IMR-90 (cell line): Measurements from ENCODE around the gene UGGT2. TPM values are rescaled to one million over a fixed set of nuclear protein-coding genes. Genes with fewer than 3 reads are reported as not detected.

Source experiments
- ATAC-seq: fragments of 200-7000 bp; cut with Tn5 transposase; 2 replicates; pipeline ENCODE4 v1.9.1; 2020; ENCODE audit warnings: low read depth, mild to moderate bottlenecking, moderate library complexity
- BruUV-seq: library from RNA; stranded (reverse); fragments of 400-500 nt; replicated peaks from 2 replicates; lab custom pipeline; 2021; lab: Mats Ljungman, UMichigan
- CTCF ChIA-PET: fragments of 300-600 bp; formaldehyde crosslinking; extraction: SDS; loops from one replicate; lab custom pipeline; 2021; ENCODE audit warnings: antibody characterized with exemption; lab: Yijun Ruan, JAX
- POLR2A ChIA-PET: fragments of 300-600 bp; sonication (Branson Sonifier 250); formaldehyde crosslinking; loops from one replicate; lab custom pipeline; 2022; ENCODE audit warnings: antibody characterized with exemption; ENCODE audit not compliant: unreplicated experiment; lab: Charles Lee
- DNase-seq: peaks from one replicate; pipeline ENCODE4 v3.0.0; 2013
- H2AFZ ChIP-seq: replicated peaks from 2 replicates; pipeline ENCODE3; 2013; ENCODE audit warnings: low read length, mild to moderate bottlenecking; ENCODE audit not compliant: poor library complexity
- H2AK5ac ChIP-seq: 2 replicates; pipeline ENCODE4 v1.6.1; 2013; ENCODE audit warnings: low read depth, low read length, inconsistent platforms
- H2AK9ac ChIP-seq: replicated peaks from 2 replicates; pipeline ENCODE3; 2013; ENCODE audit warnings: mild to moderate bottlenecking, low read depth, low read length, moderate library complexity; ENCODE audit not compliant: poor library complexity
- H2BK120ac ChIP-seq: 2 replicates; pipeline ENCODE4 v1.6.1; 2013; ENCODE audit warnings: low read depth, low read length, inconsistent platforms
- H2BK15ac ChIP-seq: 3 replicates; pipeline ENCODE4 v1.6.1; 2013; ENCODE audit warnings: low read depth, low read length, inconsistent platforms
- H2BK20ac ChIP-seq: 2 replicates; pipeline ENCODE4 v1.6.1; 2013; ENCODE audit warnings: low read depth, mild to moderate bottlenecking, inconsistent platforms, low read length, moderate library complexity
- H2BK5ac ChIP-seq: 2 replicates; pipeline ENCODE4 v1.6.1; 2013; ENCODE audit warnings: mild to moderate bottlenecking, low read depth, low read length, inconsistent platforms; ENCODE audit not compliant: poor library complexity, severe bottlenecking
- H3K14ac ChIP-seq: replicated peaks from 2 replicates; pipeline ENCODE4 v1.6.1; 2013; ENCODE audit warnings: low read depth, low read length, inconsistent platforms
- H3K18ac ChIP-seq: 2 replicates; pipeline ENCODE4 v1.6.1; 2013; ENCODE audit warnings: low read depth, low read length, control low read depth
- H3K23ac ChIP-seq: 2 replicates; pipeline ENCODE4 v1.6.1; 2013; ENCODE audit warnings: low read depth, low read length, inconsistent platforms
- H3K27ac ChIP-seq: 2 replicates; pipeline ENCODE4 v1.5.1; 2013; ENCODE audit warnings: mild to moderate bottlenecking, control low read depth, low read length; ENCODE audit not compliant: insufficient read depth
- H3K27me3 ChIP-seq: 2 replicates; pipeline ENCODE4 v1.6.1; 2013; ENCODE audit warnings: low read length; ENCODE audit not compliant: control insufficient read depth, insufficient read depth
- H3K36me3 ChIP-seq: 2 replicates; pipeline ENCODE4 v1.6.1; 2013; ENCODE audit warnings: low read length, mixed read lengths; ENCODE audit not compliant: control insufficient read depth, insufficient read depth
- H3K4ac ChIP-seq: 2 replicates; pipeline ENCODE4 v1.6.1; 2013; ENCODE audit warnings: low read depth, low read length, inconsistent platforms
- H3K4me1 ChIP-seq: 2 replicates; pipeline ENCODE4 v1.6.1; 2013; ENCODE audit warnings: low read length, mixed read lengths; ENCODE audit not compliant: control insufficient read depth, insufficient read depth
- H3K4me2 ChIP-seq: 2 replicates; pipeline ENCODE4 v1.6.1; 2013; ENCODE audit warnings: low read depth, mild to moderate bottlenecking, control low read depth, low read length, moderate library complexity
- H3K4me3 ChIP-seq: 2 replicates; pipeline ENCODE4 v1.5.1; 2013; ENCODE audit warnings: low read depth, mild to moderate bottlenecking, control low read depth, low read length, moderate library complexity; ENCODE audit not compliant: insufficient read depth
- H3K56ac ChIP-seq: 2 replicates; pipeline ENCODE4 v1.6.1; 2013; ENCODE audit warnings: low read length, inconsistent platforms; ENCODE audit not compliant: insufficient read depth; ENCODE audit errors: extremely low read depth
- H3K79me1 ChIP-seq, 2 experiments: 2 replicates each; pipeline ENCODE4 v1.6.1; 2013; ENCODE audit warnings: low read length in 2 of 2, inconsistent platforms in 1 of 2, low read depth in 1 of 2
- H3K9ac ChIP-seq: 2 replicates; pipeline ENCODE4 v1.6.1; 2013; ENCODE audit warnings: low read depth, low read length, control low read depth
- H3K9me1 ChIP-seq: 2 replicates; pipeline ENCODE4 v1.6.1; 2013; ENCODE audit warnings: low read length, inconsistent platforms; ENCODE audit not compliant: insufficient read depth
- H3K9me3 ChIP-seq: 2 replicates; pipeline ENCODE4 v1.6.1; 2013; ENCODE audit warnings: low read length; ENCODE audit not compliant: control insufficient read depth, insufficient read depth
- H4K20me1 ChIP-seq: 2 replicates; pipeline ENCODE4 v1.6.1; 2013; ENCODE audit warnings: low read length, inconsistent platforms; ENCODE audit not compliant: insufficient read depth
- H4K5ac ChIP-seq: 2 replicates; pipeline ENCODE4 v1.6.1; 2013; ENCODE audit warnings: mild to moderate bottlenecking, low read depth, low read length, control low read depth
- H4K8ac ChIP-seq, 2 experiments: 2 replicates each; pipeline ENCODE4 v1.6.1; 2013; ENCODE audit warnings: low read depth in 2 of 2, low read length in 2 of 2, control low read depth in 1 of 2, inconsistent platforms in 1 of 2
- H4K91ac ChIP-seq: 2 replicates; pipeline ENCODE4 v1.6.1; 2013; ENCODE audit warnings: low read depth, low read length, inconsistent platforms; ENCODE audit not compliant: insufficient read depth
- MAZ ChIP-seq: IDR thresholded peaks from 2 replicates; pipeline ENCODE4 v1.6.1; 2012; ENCODE audit warnings: low read depth, mild to moderate bottlenecking, low read length, improper control_type of control experiment, moderate library complexity, borderline replicate concordance
- WGBS, 2 experiments: methylation state at CpG; one replicate each; pipeline versions ENCODE4 v1.1.5 to v1.1.7; 2013; ENCODE audit warnings: missing lambda C conversion rate in 2 of 2; ENCODE audit not compliant: insufficient read length in 1 of 2; ENCODE audit errors: extremely low coverage in 2 of 2; 5-methylcytosine and 5-hydroxymethylcytosine counted together
- dilution Hi-C: fragments of 300-500 bp; cut with HindIII; formaldehyde crosslinking; loops from one replicate; pipeline ENCODE4 v1.14.3; 2018; ENCODE audit warnings: low sequenced_read_pairs; ENCODE audit not compliant: unreplicated experiment
- in situ Hi-C: fragments of 300-500 bp; cut with MboI; formaldehyde crosslinking; loops from 3 replicates; pipeline ENCODE4 v1.14.3; 2019; ENCODE audit warnings: low sequenced_read_pairs, inconsistent platforms, mixed read lengths
- intact Hi-C: fragments of 100-400 bp; cut with micrococcal nuclease; formaldehyde crosslinking; loops from 2 replicates; pipeline ENCODE4 v1.10.0; 2022
- polyA plus RNA-seq, 3 experiments: library from polyadenylated mRNA; depleted of rRNA; stranded (reverse); fragments of >200 nt; gene quantifications; 2 replicates each; pipeline ENCODE4 v1.2.3, GENCODE V29; 2012; ENCODE audit warnings: low replicate concordance in 1 of 3
- total RNA-seq: library from RNA; depleted of rRNA; stranded (reverse); fragments of >200 nt; gene quantifications from 2 replicates; pipeline ENCODE4 v1.2.3, GENCODE V29; 2012

The UGGT2 gene
- total and polyA plus RNA-seq, 2 of the 4 experiments (the other 2 are of a cell fraction), result 21.4 to 40.1 TPM

GRCh38 chr13:95948656-95949055, 104.5 kb downstream of the UGGT2 start:
- Histone ChIP-seq H3K36me3 (peaks cover 3% of the 10 kb centered on the region), H3K79me1 (no peaks in the 10 kb centered on the region), H3K14ac (no peak overlapping the region), H3K4me1 (no peaks in the 10 kb centered on the region), H3K9ac (no peak overlapping the region), H2BK20ac (no peak overlapping the region), H3K27me3 (no peaks in the 10 kb centered on the region), H4K5ac (no peak overlapping the region), H2AK9ac (no peak overlapping the region), H3K4ac (no peak overlapping the region), H2AK5ac (no peak overlapping the region), H3K9me1 (peaks cover 4% of the 10 kb centered on the region; the same call in 1 of the 2 replicates), H2BK120ac (no peak overlapping the region), H3K23ac (no peak overlapping the region), H3K27ac (no peak overlapping the region), H4K20me1 (no peaks in the 10 kb centered on the region), H4K91ac (no peak overlapping the region), H2BK15ac (no peak overlapping the region), H3K18ac (no peak overlapping the region), H3K4me3 (no peak overlapping the region), H3K56ac (no peak overlapping the region), H2BK5ac (no peak overlapping the region), H3K9me3 (no peaks in the 10 kb centered on the region), H3K4me2 (no peak overlapping the region), H4K8ac (no peak overlapping the region), H2AFZ (no peak overlapping the region)
- peak; percentile 47 for DNase-seq
- no CpG with 5 or more reads among the region's 2 CpGs for WGBS, 2 experiments
- POLR2A ChIA-PET, result no interaction called here
- in situ Hi-C loops, result no loop called here
- intact Hi-C loops, result no loop called here
- CTCF ChIA-PET, result no interaction called here
- dilution Hi-C loops, result no loop called here
- ATAC-seq, result no peak
- no peak for TF ChIP-seq MAZ
- no TSS peak for BruUV-seq
